HepG2 (cell line): Measurements from ENCODE around the gene PCAT6. TPM values are rescaled to one million over a fixed set of nuclear protein-coding genes. Genes with fewer than 3 reads are reported as not detected.
A peak's percentile ranks its signal among the peaks of the same experiment; 100 is the strongest.

Source experiments
- HMGA1 ChIP-seq: sonication (generic); formaldehyde crosslinking; conservative IDR thresholded peaks from 2 replicates; pipeline ENCODE4 v1.4.0; 2020; ENCODE audit warnings: missing genetic modification reagents
- HOXD1 ChIP-seq: sonication (generic); formaldehyde crosslinking; IDR thresholded peaks from 2 replicates; pipeline ENCODE4 v1.5.0; 2020; ENCODE audit warnings: missing genetic modification reagents
- KDM5B ChIP-seq: sonication (generic); formaldehyde crosslinking; IDR thresholded peaks from 2 replicates; pipeline ENCODE4 v1.4.0; 2020; ENCODE audit warnings: missing genetic modification reagents, mild to moderate bottlenecking, borderline replicate concordance
- KMT2B ChIP-seq: IDR thresholded peaks from 2 replicates; pipeline ENCODE4 v1.6.1; 2016; ENCODE audit warnings: missing genetic modification reagents, missing compliant biosample characterization
- MXI1 ChIP-seq: IDR thresholded peaks from 3 replicates; pipeline ENCODE4 v1.6.1; 2012; ENCODE audit warnings: low read depth, low read length, inconsistent platforms, borderline replicate concordance
- NCOA2 ChIP-seq: sonication (generic); formaldehyde crosslinking; IDR thresholded peaks from 2 replicates; pipeline ENCODE4 v1.8.0; 2022; ENCODE audit warnings: inconsistent platforms
- PHF8 ChIP-seq: sonication (generic); formaldehyde crosslinking; IDR thresholded peaks from 2 replicates; pipeline ENCODE4 v1.5.0; 2020; ENCODE audit warnings: missing genetic modification reagents
- PTBP1 ChIP-seq: fragments of 200-400 bp; formaldehyde crosslinking; IDR thresholded peaks from 2 replicates; pipeline ENCODE4 v1.6.1; 2018; ENCODE audit warnings: low read length, low read depth; ENCODE audit not compliant: poor library complexity, severe bottlenecking
- RXRA ChIP-seq: sonication (generic); formaldehyde crosslinking; IDR thresholded peaks from 2 replicates; pipeline ENCODE4 v1.5.1; 2020; ENCODE audit warnings: missing genetic modification reagents
- RXRB ChIP-seq: IDR thresholded peaks from 2 replicates; pipeline ENCODE4 v1.6.1; 2016; ENCODE audit warnings: borderline replicate concordance, missing genetic modification reagents, missing compliant biosample characterization
- SIN3A ChIP-seq: IDR thresholded peaks from 2 replicates; pipeline ENCODE4 v1.6.1; 2011; ENCODE audit warnings: low read depth, mild to moderate bottlenecking, control low read depth, low read length, borderline replicate concordance
- ZNF274 ChIP-seq: sonication (generic); formaldehyde crosslinking; IDR thresholded peaks from 2 replicates; pipeline ENCODE4 v1.5.1; 2020; ENCODE audit warnings: mild to moderate bottlenecking, missing genetic modification reagents
- ZNF83 ChIP-seq: sonication (generic); formaldehyde crosslinking; IDR thresholded peaks from 2 replicates; pipeline ENCODE4 v1.4.0; 2020; ENCODE audit warnings: missing genetic modification reagents, mild to moderate bottlenecking, borderline replicate concordance
- ZNF891 ChIP-seq: sonication (generic); formaldehyde crosslinking; IDR thresholded peaks from 2 replicates; pipeline ENCODE4 v1.5.0; 2020; ENCODE audit warnings: mild to moderate bottlenecking, missing genetic modification reagents
- ZSCAN22 ChIP-seq: sonication (generic); formaldehyde crosslinking; IDR thresholded peaks from 2 replicates; pipeline ENCODE4 v1.4.0; 2020; ENCODE audit warnings: mild to moderate bottlenecking, missing genetic modification reagents
- polyA plus RNA-seq, 8 experiments: library from polyadenylated mRNA; depleted of rRNA in 3 of 8; stranded (reverse) in 7 of 8; unstranded in 1 of 8; fragments of >200 nt; fragmentation: Illumina TruSeq in 4 of 8; extraction: Trizol in 4 of 8; gene quantifications; 2 replicates each; pipeline versions ENCODE4 v1.2.1 to v1.2.3, GENCODE V29; 2011 to 2016; ENCODE audit warnings: low read depth in 4 of 8, missing spikeins in 1 of 8, mixed read lengths in 1 of 8; ENCODE audit not compliant: insufficient read depth in 1 of 8
- total RNA-seq, 5 experiments: library from RNA; depleted of rRNA; stranded (reverse); fragments of >200 nt; fragmentation: Illumina TruSeq; extraction: Trizol; gene quantifications; 2 replicates each; pipeline ENCODE4 v1.2.3, GENCODE V29; 2016; ENCODE audit warnings: low read depth in 1 of 5
- TF ChIP-seq, protein P1 (sequence below): sonication (generic); formaldehyde crosslinking; IDR thresholded peaks from 2 replicates; pipeline ENCODE4 v1.4.0; 2020; ENCODE audit warnings: missing genetic modification reagents
- TF ChIP-seq, protein P2 (sequence below): sonication (generic); formaldehyde crosslinking; IDR thresholded peaks from 2 replicates; pipeline ENCODE4 v1.4.0; 2020; ENCODE audit warnings: missing genetic modification reagents
- TF ChIP-seq, protein P3 (sequence below): sonication (generic); formaldehyde crosslinking; conservative IDR thresholded peaks from 2 replicates; pipeline ENCODE4 v1.4.0; 2020; ENCODE audit warnings: missing genetic modification reagents
- TF ChIP-seq, protein P4 (sequence below): sonication (generic); formaldehyde crosslinking; IDR thresholded peaks from 2 replicates; pipeline ENCODE4 v1.4.0; 2020; ENCODE audit warnings: missing genetic modification reagents, borderline replicate concordance
- TF ChIP-seq, protein P5 (sequence below): sonication (generic); formaldehyde crosslinking; IDR thresholded peaks from 2 replicates; pipeline ENCODE4 v1.5.0; 2020; ENCODE audit warnings: missing genetic modification reagents
- TF ChIP-seq, protein P6 (sequence below): sonication (generic); formaldehyde crosslinking; IDR thresholded peaks from 2 replicates; pipeline ENCODE4 v1.8.0; 2022; ENCODE audit warnings: missing genetic modification reagents, mild to moderate bottlenecking, inconsistent platforms, borderline replicate concordance

The PCAT6 gene
- total and polyA plus RNA-seq, 2 of the 13 experiments (the other 11 are each of a cell fraction or from before 2014, with no cell fraction given) = 0.60 to 4.4 TPM

DNA sequence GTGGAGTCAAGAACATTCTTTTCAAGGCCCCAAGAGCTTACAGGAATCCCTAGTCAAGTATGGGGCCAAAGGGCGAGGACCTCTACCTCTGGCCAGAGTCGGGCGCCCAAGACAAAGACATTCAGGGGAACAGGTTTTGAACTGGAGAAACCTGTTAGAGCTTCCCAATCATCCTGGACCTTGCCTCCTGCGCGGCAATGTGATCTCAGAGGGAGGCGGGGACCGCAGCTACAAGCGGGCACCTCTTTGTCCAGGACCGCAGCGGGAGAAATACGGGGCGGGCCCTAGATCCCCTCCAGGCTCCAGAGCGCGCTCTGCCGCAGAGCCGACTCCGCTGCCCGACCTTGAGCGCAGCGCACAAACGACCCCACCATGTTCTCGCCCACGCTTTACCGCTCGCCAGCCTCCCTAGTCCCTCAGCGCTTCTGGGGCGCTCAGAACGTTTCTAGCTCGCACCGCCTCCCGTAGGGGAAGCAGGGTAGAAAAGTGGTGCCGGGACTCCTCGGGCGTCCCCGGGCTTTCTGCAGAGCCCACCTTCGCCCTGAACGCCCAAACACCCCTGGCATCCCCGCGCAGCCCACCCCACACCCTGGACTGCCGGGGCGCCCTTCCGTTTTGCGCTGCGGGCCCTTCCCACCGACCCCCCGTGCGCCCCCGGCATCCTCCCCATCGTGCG, 50.1 kb downstream of the PCAT6 start (continued):
- TF ChIP-seq, protein P1, sequence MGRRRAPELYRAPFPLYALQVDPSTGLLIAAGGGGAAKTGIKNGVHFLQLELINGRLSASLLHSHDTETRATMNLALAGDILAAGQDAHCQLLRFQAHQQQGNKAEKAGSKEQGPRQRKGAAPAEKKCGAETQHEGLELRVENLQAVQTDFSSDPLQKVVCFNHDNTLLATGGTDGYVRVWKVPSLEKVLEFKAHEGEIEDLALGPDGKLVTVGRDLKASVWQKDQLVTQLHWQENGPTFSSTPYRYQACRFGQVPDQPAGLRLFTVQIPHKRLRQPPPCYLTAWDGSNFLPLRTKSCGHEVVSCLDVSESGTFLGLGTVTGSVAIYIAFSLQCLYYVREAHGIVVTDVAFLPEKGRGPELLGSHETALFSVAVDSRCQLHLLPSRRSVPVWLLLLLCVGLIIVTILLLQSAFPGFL (CRISPR knock-in tag) = no peak
- TF ChIP-seq ZNF274 (CRISPR knock-in tag) = no peak
- TF ChIP-seq, protein P2, sequence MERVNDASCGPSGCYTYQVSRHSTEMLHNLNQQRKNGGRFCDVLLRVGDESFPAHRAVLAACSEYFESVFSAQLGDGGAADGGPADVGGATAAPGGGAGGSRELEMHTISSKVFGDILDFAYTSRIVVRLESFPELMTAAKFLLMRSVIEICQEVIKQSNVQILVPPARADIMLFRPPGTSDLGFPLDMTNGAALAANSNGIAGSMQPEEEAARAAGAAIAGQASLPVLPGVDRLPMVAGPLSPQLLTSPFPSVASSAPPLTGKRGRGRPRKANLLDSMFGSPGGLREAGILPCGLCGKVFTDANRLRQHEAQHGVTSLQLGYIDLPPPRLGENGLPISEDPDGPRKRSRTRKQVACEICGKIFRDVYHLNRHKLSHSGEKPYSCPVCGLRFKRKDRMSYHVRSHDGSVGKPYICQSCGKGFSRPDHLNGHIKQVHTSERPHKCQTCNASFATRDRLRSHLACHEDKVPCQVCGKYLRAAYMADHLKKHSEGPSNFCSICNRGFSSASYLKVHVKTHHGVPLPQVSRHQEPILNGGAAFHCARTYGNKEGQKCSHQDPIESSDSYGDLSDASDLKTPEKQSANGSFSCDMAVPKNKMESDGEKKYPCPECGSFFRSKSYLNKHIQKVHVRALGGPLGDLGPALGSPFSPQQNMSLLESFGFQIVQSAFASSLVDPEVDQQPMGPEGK (CRISPR knock-in tag) = peak; percentile 40; the same call in 1 of the 2 replicates
- TF ChIP-seq PTBP1 = peak; percentile 12
- peak; percentile 37; the same call in 1 of the 2 replicates for TF ChIP-seq SIN3A
- peak; percentile 51; the same call in 1 of the 2 replicates for TF ChIP-seq RXRA (CRISPR knock-in tag)
- TF ChIP-seq, protein P3, sequence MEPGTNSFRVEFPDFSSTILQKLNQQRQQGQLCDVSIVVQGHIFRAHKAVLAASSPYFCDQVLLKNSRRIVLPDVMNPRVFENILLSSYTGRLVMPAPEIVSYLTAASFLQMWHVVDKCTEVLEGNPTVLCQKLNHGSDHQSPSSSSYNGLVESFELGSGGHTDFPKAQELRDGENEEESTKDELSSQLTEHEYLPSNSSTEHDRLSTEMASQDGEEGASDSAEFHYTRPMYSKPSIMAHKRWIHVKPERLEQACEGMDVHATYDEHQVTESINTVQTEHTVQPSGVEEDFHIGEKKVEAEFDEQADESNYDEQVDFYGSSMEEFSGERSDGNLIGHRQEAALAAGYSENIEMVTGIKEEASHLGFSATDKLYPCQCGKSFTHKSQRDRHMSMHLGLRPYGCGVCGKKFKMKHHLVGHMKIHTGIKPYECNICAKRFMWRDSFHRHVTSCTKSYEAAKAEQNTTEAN (CRISPR knock-in tag) = 0 out of 2 replicates have a peak, but pooled peaks have one; percentile 35
- TF ChIP-seq HOXD1 (CRISPR knock-in tag) = 0 out of 2 replicates have a peak, but pooled peaks have one; percentile 9
- 0 out of 2 replicates have a peak, but pooled peaks have one; percentile 20 for TF ChIP-seq KMT2B (CRISPR knock-in tag)
- TF ChIP-seq ZNF83 (CRISPR knock-in tag) = no peak
- TF ChIP-seq RXRB = 0 out of 2 replicates have a peak, but pooled peaks have one; percentile 15
- TF ChIP-seq, protein P4, sequence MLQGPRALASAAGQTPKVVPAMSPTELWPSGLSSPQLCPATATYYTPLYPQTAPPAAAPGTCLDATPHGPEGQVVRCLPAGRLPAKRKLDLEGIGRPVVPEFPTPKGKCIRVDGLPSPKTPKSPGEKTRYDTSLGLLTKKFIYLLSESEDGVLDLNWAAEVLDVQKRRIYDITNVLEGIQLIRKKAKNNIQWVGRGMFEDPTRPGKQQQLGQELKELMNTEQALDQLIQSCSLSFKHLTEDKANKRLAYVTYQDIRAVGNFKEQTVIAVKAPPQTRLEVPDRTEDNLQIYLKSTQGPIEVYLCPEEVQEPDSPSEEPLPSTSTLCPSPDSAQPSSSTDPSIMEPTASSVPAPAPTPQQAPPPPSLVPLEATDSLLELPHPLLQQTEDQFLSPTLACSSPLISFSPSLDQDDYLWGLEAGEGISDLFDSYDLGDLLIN = no peak
- no peak for TF ChIP-seq KDM5B (CRISPR knock-in tag)
- TF ChIP-seq, protein P5, sequence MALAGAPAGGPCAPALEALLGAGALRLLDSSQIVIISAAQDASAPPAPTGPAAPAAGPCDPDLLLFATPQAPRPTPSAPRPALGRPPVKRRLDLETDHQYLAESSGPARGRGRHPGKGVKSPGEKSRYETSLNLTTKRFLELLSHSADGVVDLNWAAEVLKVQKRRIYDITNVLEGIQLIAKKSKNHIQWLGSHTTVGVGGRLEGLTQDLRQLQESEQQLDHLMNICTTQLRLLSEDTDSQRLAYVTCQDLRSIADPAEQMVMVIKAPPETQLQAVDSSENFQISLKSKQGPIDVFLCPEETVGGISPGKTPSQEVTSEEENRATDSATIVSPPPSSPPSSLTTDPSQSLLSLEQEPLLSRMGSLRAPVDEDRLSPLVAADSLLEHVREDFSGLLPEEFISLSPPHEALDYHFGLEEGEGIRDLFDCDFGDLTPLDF = peak; percentile 63
- no peak for TF ChIP-seq HMGA1 (CRISPR knock-in tag)
- TF ChIP-seq ZSCAN22 = no peak
- TF ChIP-seq NCOA2 (CRISPR knock-in tag) = peak; percentile 36; the same call in 1 of the 2 replicates
- peak; percentile 41; the same call in 1 of the 2 replicates for TF ChIP-seq ZNF891 (CRISPR knock-in tag)
- TF ChIP-seq, protein P6, sequence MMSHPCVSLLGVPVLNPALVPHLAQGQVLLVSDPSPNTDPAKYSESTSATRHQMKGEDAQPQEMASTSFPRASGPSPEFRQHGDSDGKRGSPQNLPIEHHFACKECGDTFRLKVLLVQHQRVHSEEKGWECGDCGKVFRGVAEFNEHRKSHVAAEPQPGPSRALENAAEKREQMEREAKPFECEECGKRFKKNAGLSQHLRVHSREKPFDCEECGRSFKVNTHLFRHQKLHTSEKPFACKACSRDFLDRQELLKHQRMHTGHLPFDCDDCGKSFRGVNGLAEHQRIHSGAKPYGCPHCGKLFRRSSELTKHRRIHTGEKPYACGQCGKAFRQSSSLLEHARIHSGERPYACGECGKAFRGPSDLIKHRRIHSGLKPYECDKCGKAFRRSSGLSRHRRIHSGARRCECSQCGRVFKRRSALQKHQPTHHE = 0 out of 2 replicates have a peak, but pooled peaks have one; percentile 10
- peak; percentile 70 for TF ChIP-seq PHF8 (CRISPR knock-in tag)
- peak; percentile 65; the same call in 1 of the 3 replicates for TF ChIP-seq MXI1
